ENCODE measurements around the gene NEK10. TPM values are rescaled to one million over a fixed set of nuclear protein-coding genes. Genes with fewer than 3 reads are reported as not detected.

NEK10 gene
- total and polyA plus RNA-seq, 3 donors from 2014 or later, result 29.5 to 83.2 (median 56.9) TPM

DNA sequence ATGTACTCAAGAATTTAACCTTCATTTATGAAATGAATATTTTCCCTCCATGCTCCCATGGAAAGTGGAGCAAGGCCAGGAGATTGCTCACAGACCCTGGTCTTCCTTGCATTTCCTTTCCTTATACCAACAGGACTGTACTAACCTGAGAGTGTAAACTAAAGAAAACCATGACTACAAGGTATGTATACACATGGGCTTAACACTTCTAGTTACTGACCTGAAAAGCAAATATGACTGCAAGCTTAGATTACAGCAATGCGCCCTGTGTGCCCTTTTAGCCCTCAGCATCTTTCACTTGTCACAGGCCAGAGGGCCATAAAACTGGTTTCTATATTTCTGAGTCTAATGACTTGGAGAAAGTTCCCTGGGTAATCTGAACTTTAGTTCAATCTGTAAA is 52.1 kb downstream of the NEK10 start:
- Histone ChIP-seq H3K27ac (no peak overlapping the region), H3K9me3 (no peaks in the 10 kb centered on the region), H3K36me3 (ENCODE audit: low read depth, missing control alignments) (no peaks in the 10 kb centered on the region), H3K27me3 (no peaks in the 10 kb centered on the region), H3K4me3 (no peak overlapping the region), H3K4me1 (peaks cover 7% of the 10 kb centered on the region)
- no peak for TF ChIP-seq POLR2A (IDR thresholded peaks at IDR 0.05)
- TF ChIP-seq, protein P1, sequence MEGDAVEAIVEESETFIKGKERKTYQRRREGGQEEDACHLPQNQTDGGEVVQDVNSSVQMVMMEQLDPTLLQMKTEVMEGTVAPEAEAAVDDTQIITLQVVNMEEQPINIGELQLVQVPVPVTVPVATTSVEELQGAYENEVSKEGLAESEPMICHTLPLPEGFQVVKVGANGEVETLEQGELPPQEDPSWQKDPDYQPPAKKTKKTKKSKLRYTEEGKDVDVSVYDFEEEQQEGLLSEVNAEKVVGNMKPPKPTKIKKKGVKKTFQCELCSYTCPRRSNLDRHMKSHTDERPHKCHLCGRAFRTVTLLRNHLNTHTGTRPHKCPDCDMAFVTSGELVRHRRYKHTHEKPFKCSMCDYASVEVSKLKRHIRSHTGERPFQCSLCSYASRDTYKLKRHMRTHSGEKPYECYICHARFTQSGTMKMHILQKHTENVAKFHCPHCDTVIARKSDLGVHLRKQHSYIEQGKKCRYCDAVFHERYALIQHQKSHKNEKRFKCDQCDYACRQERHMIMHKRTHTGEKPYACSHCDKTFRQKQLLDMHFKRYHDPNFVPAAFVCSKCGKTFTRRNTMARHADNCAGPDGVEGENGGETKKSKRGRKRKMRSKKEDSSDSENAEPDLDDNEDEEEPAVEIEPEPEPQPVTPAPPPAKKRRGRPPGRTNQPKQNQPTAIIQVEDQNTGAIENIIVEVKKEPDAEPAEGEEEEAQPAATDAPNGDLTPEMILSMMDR (IDR thresholded peaks at IDR 0.05), result no peak
- WGBS, 2 donors, result 93 to 97% methylated on average over 1 of the region's 1 CpG
- intact Hi-C loops (cut with DNase I; ENCODE audit: low total_unique reads), result no loop called here
- no peak for DNase-seq

DNA sequence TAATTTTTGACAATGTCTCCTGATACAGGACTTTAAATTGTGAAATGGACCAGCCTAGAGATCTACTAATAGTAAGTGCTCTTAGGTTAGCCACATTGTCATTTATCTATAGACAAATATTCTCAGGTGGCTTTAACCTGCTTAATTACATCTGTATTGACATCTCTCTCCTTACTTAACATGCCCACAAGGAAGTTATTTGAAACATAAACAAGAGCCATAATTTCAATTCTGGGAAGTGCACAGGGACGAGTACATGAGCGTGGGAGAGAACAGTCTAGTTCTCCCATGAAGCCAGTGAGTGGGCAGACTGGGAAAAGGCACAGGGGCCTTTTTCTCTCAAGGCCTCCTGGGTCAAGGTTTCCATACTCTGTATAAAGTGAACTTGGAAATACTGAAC is 54.2 kb downstream of the NEK10 start:
- no peak for DNase-seq
- TF ChIP-seq, protein P1 (IDR thresholded peaks at IDR 0.05), result no peak
- TF ChIP-seq POLR2A (IDR thresholded peaks at IDR 0.05), result no peak
- Histone ChIP-seq H3K4me3 (no peak overlapping the region), H3K27ac (no peak overlapping the region), H3K27me3 (no peaks in the 10 kb centered on the region), H3K4me1 (no peaks in the 10 kb centered on the region), H3K36me3 (ENCODE audit: low read depth, missing control alignments) (no peaks in the 10 kb centered on the region), H3K9me3 (no peaks in the 10 kb centered on the region)
- intact Hi-C loops (cut with DNase I; ENCODE audit: low total_unique reads), result no loop called here
- WGBS, 2 donors, result 35 to 37% methylated on average over 2 of the region's 2 CpGs

GRCh38 chr3:27312044-27312668 is 57.0 kb downstream of the NEK10 start:
- Histone ChIP-seq H3K36me3 (ENCODE audit: low read depth, missing control alignments) (no peaks in the 10 kb centered on the region), H3K27ac (no peak overlapping the region), H3K4me1 (no peaks in the 10 kb centered on the region), H3K4me3 (no peak overlapping the region), H3K9me3 (no peaks in the 10 kb centered on the region), H3K27me3 (no peaks in the 10 kb centered on the region)
- no peak for DNase-seq
- TF ChIP-seq POLR2A (IDR thresholded peaks at IDR 0.05), result no peak
- TF ChIP-seq, protein P1 (IDR thresholded peaks at IDR 0.05), result peak; percentile 48 to 78 (median 74)
- intact Hi-C loops (cut with DNase I; ENCODE audit: low total_unique reads), result no loop called here
- WGBS, 2 donors, result 41 to 43% methylated on average over 5 of the region's 5 CpGs

GRCh38 chr3:27311400-27311799 is 57.8 kb downstream of the NEK10 start:
- Histone ChIP-seq H3K4me3 (no peak overlapping the region), H3K36me3 (ENCODE audit: low read depth, missing control alignments) (no peaks in the 10 kb centered on the region), H3K27me3 (no peaks in the 10 kb centered on the region), H3K9me3 (no peaks in the 10 kb centered on the region), H3K4me1 (no peaks in the 10 kb centered on the region), H3K27ac (no peak overlapping the region)
- DNase-seq, result no peak
- TF ChIP-seq POLR2A (IDR thresholded peaks at IDR 0.05), result no peak
- TF ChIP-seq, protein P1 (IDR thresholded peaks at IDR 0.05), result no peak
- intact Hi-C loops (cut with DNase I; ENCODE audit: low total_unique reads), result no loop called here
- WGBS, 2 donors, result 59 to 60% methylated on average over 5 of the region's 5 CpGs

- no peaks in the 10 kb centered on the region for H3K36me3 ChIP-seq (ENCODE audit: low read depth, missing control alignments)
- H3K4me3 ChIP-seq, result no peak overlapping the region
- WGBS, 2 donors, result 85 to 92% methylated on average over 2 of the region's 2 CpGs
- H3K4me1 ChIP-seq, result no peaks in the 10 kb centered on the region
- intact Hi-C loops (cut with DNase I; ENCODE audit: low total_unique reads), result no loop called here
- H3K27ac ChIP-seq, result no peak overlapping the region
- DNase-seq, result no peak
- no peaks in the 10 kb centered on the region for H3K9me3 ChIP-seq
- no peaks in the 10 kb centered on the region for H3K27me3 ChIP-seq
- TF ChIP-seq, protein P1 (IDR thresholded peaks at IDR 0.05), result no peak
- TF ChIP-seq POLR2A (IDR thresholded peaks at IDR 0.05), result no peak
Observed at GRCh38 chr3:27310688-27311087, 58.5 kb downstream of the NEK10 start.
